DND-41 (cell line): ENCODE results near the gene EVI2B.
"Not testable (repeated sequence)": the region's sequence is repeated elsewhere in the genome, so short reads cannot be mapped to it uniquely, and the experiment has no call there.

Experiments used
- ATAC-seq: fragments of 200-7000 bp; cut with Tn5 transposase; 3 replicates; pipeline ENCODE4 v1.9.1; 2021; ENCODE audit warnings: low read depth; ENCODE audit not compliant: insufficient read depth
- DNase-seq: peaks from one replicate; pipeline ENCODE4 v3.0.0-alpha.2; 2020
- H2AFZ ChIP-seq: 2 replicates; pipeline ENCODE4 v1.6.0; 2012; ENCODE audit warnings: low read depth, low read length
- H3K27ac ChIP-seq: 2 replicates; pipeline ENCODE4 v1.5.1; 2012; ENCODE audit warnings: low read length, inconsistent platforms
- H3K27me3 ChIP-seq: fragments of 200-600 bp; sonication (generic); 2 replicates; pipeline ENCODE4 v1.6.0; 2012; ENCODE audit warnings: low read length, mild to moderate bottlenecking, inconsistent platforms; ENCODE audit not compliant: insufficient read depth, poor library complexity
- H3K36me3 ChIP-seq: 2 replicates; pipeline ENCODE4 v1.5.1; 2012; ENCODE audit warnings: low read length, inconsistent platforms; ENCODE audit not compliant: insufficient read depth
- H3K4me1 ChIP-seq: 2 replicates; pipeline ENCODE4 v1.5.1; 2012; ENCODE audit warnings: mild to moderate bottlenecking, low read length; ENCODE audit not compliant: insufficient read depth
- H3K4me2 ChIP-seq: 2 replicates; pipeline ENCODE4 v1.6.0; 2012; ENCODE audit warnings: mild to moderate bottlenecking, moderate library complexity, low read length, inconsistent platforms; ENCODE audit not compliant: insufficient read depth
- H3K4me3 ChIP-seq, 2 experiments: fragments of 200-600 bp in 1 of 2; shearing (Covaris generic) in 1 of 2; 2 replicates each; pipeline ENCODE4 v1.5.1; 2012 to 2016; ENCODE audit warnings: inconsistent platforms in 2 of 2, low read length in 2 of 2, mild to moderate bottlenecking in 2 of 2, low read depth in 1 of 2, moderate library complexity in 1 of 2
- H3K79me2 ChIP-seq: 2 replicates; pipeline ENCODE4 v1.6.0; 2012; ENCODE audit warnings: low read length, inconsistent platforms; ENCODE audit not compliant: insufficient read depth
- H3K9ac ChIP-seq: 2 replicates; pipeline ENCODE4 v1.6.0; 2012; ENCODE audit warnings: low read depth, mild to moderate bottlenecking, inconsistent platforms, low read length, moderate library complexity
- H3K9me3 ChIP-seq: 2 replicates; pipeline ENCODE4 v1.5.1; 2012; ENCODE audit warnings: low read length, moderate library complexity, mild to moderate bottlenecking, inconsistent platforms; ENCODE audit not compliant: insufficient read depth, severe bottlenecking
- H4K20me1 ChIP-seq: 2 replicates; pipeline ENCODE4 v1.6.0; 2012; ENCODE audit warnings: low read length; ENCODE audit not compliant: insufficient read depth
- EZH2 ChIP-seq: IDR thresholded peaks from 3 replicates; pipeline ENCODE4 v1.6.1; 2012; ENCODE audit warnings: borderline replicate concordance, low read depth, mild to moderate bottlenecking, moderate library complexity, low read length, inconsistent platforms; ENCODE audit not compliant: severe bottlenecking
- TF ChIP-seq, protein P1 (sequence below): IDR thresholded peaks from 2 replicates; pipeline ENCODE4 v1.5.1; 2012; ENCODE audit warnings: borderline replicate concordance, low read length, moderate library complexity, mild to moderate bottlenecking; ENCODE audit not compliant: poor library complexity, severe bottlenecking; ENCODE audit errors: extremely low read depth

EVI2B gene

DNA sequence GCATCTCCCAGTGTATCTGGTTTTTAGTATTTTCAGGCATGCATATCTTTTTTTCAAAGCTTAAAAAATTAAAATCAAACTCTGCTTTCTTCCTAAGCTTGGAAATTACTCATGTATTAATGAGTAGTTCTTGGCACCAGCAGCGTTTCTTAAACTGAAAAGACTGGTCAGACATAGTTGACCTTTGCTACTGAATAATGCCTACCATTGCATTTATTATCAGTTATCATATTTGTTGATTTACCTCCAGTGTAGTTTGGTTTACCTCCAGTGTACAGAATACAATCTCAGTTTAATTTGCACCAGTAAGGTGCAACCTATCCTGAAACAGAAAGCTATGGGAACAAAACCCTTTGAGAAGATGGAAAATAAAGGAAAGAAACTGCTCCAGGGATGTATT is 42.1 kb upstream of the EVI2B start:
- no peak for TF ChIP-seq EZH2
- TF ChIP-seq, protein P1, sequence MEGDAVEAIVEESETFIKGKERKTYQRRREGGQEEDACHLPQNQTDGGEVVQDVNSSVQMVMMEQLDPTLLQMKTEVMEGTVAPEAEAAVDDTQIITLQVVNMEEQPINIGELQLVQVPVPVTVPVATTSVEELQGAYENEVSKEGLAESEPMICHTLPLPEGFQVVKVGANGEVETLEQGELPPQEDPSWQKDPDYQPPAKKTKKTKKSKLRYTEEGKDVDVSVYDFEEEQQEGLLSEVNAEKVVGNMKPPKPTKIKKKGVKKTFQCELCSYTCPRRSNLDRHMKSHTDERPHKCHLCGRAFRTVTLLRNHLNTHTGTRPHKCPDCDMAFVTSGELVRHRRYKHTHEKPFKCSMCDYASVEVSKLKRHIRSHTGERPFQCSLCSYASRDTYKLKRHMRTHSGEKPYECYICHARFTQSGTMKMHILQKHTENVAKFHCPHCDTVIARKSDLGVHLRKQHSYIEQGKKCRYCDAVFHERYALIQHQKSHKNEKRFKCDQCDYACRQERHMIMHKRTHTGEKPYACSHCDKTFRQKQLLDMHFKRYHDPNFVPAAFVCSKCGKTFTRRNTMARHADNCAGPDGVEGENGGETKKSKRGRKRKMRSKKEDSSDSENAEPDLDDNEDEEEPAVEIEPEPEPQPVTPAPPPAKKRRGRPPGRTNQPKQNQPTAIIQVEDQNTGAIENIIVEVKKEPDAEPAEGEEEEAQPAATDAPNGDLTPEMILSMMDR: no peak
- no peak overlapping the region for H3K27ac ChIP-seq
- no peaks in the 10 kb centered on the region for H3K79me2 ChIP-seq
- no peaks in the 10 kb centered on the region for H4K20me1 ChIP-seq
- H3K27me3 ChIP-seq: no peaks in the 10 kb centered on the region
- no peak overlapping the region for H3K4me2 ChIP-seq
- peaks cover 79% of the 10 kb centered on the region for H3K36me3 ChIP-seq
- no peaks in the 10 kb centered on the region for H3K4me1 ChIP-seq
- H3K4me3 ChIP-seq: no peak overlapping the region
- no peaks in the 10 kb centered on the region for H3K9me3 ChIP-seq
- H2AFZ ChIP-seq: no peak overlapping the region
- no peak for ATAC-seq
- no peak for DNase-seq
- H3K9ac ChIP-seq: no peak overlapping the region

GRCh38 chr17:31349454-31349853 is 35.6 kb upstream of the EVI2B start:
- DNase-seq (no peak), ATAC-seq (no peak)
- Histone ChIP-seq H3K4me2 (no peak overlapping the region), H3K4me1 (no peaks in the 10 kb centered on the region), H3K4me3 (no peak overlapping the region), H4K20me1 (no peaks in the 10 kb centered on the region), H3K27me3 (no peaks in the 10 kb centered on the region), H3K9me3 (no peaks in the 10 kb centered on the region), H3K9ac (no peak overlapping the region), H3K36me3 (peaks cover 49% of the 10 kb centered on the region), H2AFZ (no peak overlapping the region), H3K79me2 (no peaks in the 10 kb centered on the region), H3K27ac (no peak overlapping the region)
- TF ChIP-seq, protein P1: no peak
- no peak for TF ChIP-seq EZH2

- peaks cover 46% of the 10 kb centered on the region for H3K36me3 ChIP-seq
- not testable (repeated sequence) for H3K4me1 ChIP-seq, H3K27me3 ChIP-seq, H3K4me3 ChIP-seq, H3K9me3 ChIP-seq, DNase-seq, H3K9ac ChIP-seq, H3K4me2 ChIP-seq, H4K20me1 ChIP-seq, ATAC-seq, H3K79me2 ChIP-seq, H3K27ac ChIP-seq, H2AFZ ChIP-seq
Measured at GRCh38 chr17:31345191-31345747, 31.4 kb upstream of the EVI2B start.

DNA sequence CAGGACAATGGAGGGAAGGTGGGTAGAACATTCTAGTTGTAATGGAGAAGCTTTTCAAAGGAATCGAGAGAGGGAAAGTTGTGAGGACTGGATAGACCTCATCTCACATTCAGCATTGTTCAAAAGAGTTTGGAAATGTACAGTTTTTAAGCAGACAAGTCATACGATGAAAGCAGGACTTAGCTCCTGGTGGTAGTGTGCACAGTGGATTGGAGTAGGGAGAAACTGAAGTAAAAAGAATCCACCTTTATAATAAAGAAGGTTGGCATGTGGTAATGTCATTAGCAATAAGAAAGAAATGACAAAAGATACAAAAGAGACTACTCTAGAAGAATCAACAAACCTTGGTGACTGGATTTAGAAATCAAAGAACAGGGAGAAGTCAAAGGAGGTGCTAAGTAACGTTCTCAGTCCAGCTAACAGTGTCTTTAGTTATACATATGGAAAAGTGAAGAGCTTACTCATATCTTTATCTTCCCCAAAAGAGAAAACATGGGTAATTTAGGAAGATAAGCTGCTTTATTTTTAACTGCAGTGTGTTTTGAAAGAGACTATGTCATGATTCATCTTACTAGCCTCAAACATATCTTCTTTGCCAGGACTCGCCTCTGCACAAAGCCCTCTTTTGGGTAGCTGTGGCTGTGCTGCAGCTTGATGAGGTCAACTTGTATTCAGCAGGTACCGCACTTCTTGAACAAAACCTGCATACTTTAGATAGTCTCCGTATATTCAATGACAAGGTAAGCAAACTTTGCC is 26.2 kb upstream of the EVI2B start:
- H4K20me1 ChIP-seq: no peaks in the 10 kb centered on the region
- ATAC-seq: no peak
- no peak overlapping the region for H3K4me3 ChIP-seq
- TF ChIP-seq EZH2: no peak
- TF ChIP-seq, protein P1: no peak
- H3K9me3 ChIP-seq: no peaks in the 10 kb centered on the region
- H3K36me3 ChIP-seq: peaks cover 66% of the 10 kb centered on the region
- H2AFZ ChIP-seq: no peak overlapping the region
- no peaks in the 10 kb centered on the region for H3K4me1 ChIP-seq
- no peak overlapping the region for H3K4me2 ChIP-seq
- H3K79me2 ChIP-seq: no peaks in the 10 kb centered on the region
- no peak overlapping the region for H3K9ac ChIP-seq
- no peak for DNase-seq
- H3K27me3 ChIP-seq: no peaks in the 10 kb centered on the region
- no peak overlapping the region for H3K27ac ChIP-seq
